Testis (tissue), 3 donors: ENCODE results near the gene DENND6B. TPM values are rescaled to one million over a fixed set of nuclear protein-coding genes. Genes with fewer than 3 reads are reported as not detected.

Experiments
- DNase-seq: peaks from one replicate; pipeline ENCODE4 v3.0.0-alpha.2; 2019
- H3K27ac ChIP-seq, 2 donors: fragments of 200-600 bp; sonication (generic); one replicate each; pipeline ENCODE4 v1.5.1; 2019
- H3K27me3 ChIP-seq: fragments of 200-600 bp; sonication (generic); one replicate; pipeline ENCODE4 v1.5.1; 2019
- H3K36me3 ChIP-seq: fragments of 200-600 bp; sonication (generic); one replicate; pipeline ENCODE4 v1.5.1; 2017; ENCODE audit warnings: low read depth; ENCODE audit errors: missing control alignments
- H3K4me1 ChIP-seq: fragments of 200-600 bp; sonication (generic); one replicate; pipeline ENCODE4 v1.5.1; 2019
- H3K4me3 ChIP-seq, 2 donors: fragments of 200-600 bp; sonication (generic); one replicate each; pipeline ENCODE4 v1.5.1; 2017 to 2019
- H3K9me3 ChIP-seq: fragments of 200-600 bp; sonication (generic); one replicate; pipeline ENCODE4 v1.5.1; 2017
- CTCF ChIP-seq, 3 experiments: fragments of 450-650 bp in 2 of 3; fragments of 200-600 bp in 1 of 3; sonication (generic) in 1 of 3; IDR thresholded peaks; one replicate each; pipeline ENCODE4 v1.5.1; 2016 to 2019; ENCODE audit warnings: antibody characterized with exemption in 3 of 3, mild to moderate bottlenecking in 2 of 3, moderate library complexity in 1 of 3
- POLR2A ChIP-seq: fragments of 450-650 bp; IDR thresholded peaks from one replicate; pipeline ENCODE4 v1.6.1; 2017; ENCODE audit warnings: antibody characterized with exemption, mild to moderate bottlenecking, moderate library complexity
- WGBS, 2 donors: methylation state at CpG; one replicate each; pipeline ENCODE4 v1.1.5; 2018; 5-methylcytosine and 5-hydroxymethylcytosine counted together
- intact Hi-C: fragments of 100-400 bp; cut with DNase I; formaldehyde crosslinking; loops from one replicate; pipeline ENCODE4 v1.15.1; 2023; ENCODE audit warnings: low total_unique reads
- polyA plus RNA-seq: library from polyadenylated mRNA; stranded (reverse); fragments of 350-450 nt; fragmentation: Illumina TruSeq; extraction: RNeasy Lipid Tissue Mini Kit (QIAGEN cat#74804); gene quantifications from one replicate; pipeline ENCODE4 v1.2.3, GENCODE V29; 2014; ENCODE audit warnings: low read depth, low replicate concordance; ENCODE audit not compliant: insufficient read depth
- total RNA-seq, 2 donors: library from RNA; depleted of rRNA; stranded (reverse); fragments of >200 nt; gene quantifications; one replicate each; pipeline ENCODE4 v1.2.3, GENCODE V29; 2016

The DENND6B gene
- total and polyA plus RNA-seq, 3 donors from 2014 or later, result 17.1 to 22.0 (median 18.0) TPM

GRCh38 chr22:50318698-50319411 is 8.0 kb downstream of the DENND6B start:
- no peak overlapping the region for H3K27ac ChIP-seq
- no peaks in the 10 kb centered on the region for H3K27me3 ChIP-seq
- intact Hi-C loops, result no loop called here
- no peak overlapping the region for H3K4me3 ChIP-seq
- no peaks in the 10 kb centered on the region for H3K36me3 ChIP-seq
- H3K9me3 ChIP-seq, result no peaks in the 10 kb centered on the region
- DNase-seq, result no peak
- 79 to 89% methylated on average over 15 to 21 of the region's 21 CpGs for WGBS, 2 donors
- TF ChIP-seq POLR2A, result no peak
- no peak for TF ChIP-seq CTCF (IDR thresholded peaks at IDR 0.05)
- no peaks in the 10 kb centered on the region for H3K4me1 ChIP-seq

DNA sequence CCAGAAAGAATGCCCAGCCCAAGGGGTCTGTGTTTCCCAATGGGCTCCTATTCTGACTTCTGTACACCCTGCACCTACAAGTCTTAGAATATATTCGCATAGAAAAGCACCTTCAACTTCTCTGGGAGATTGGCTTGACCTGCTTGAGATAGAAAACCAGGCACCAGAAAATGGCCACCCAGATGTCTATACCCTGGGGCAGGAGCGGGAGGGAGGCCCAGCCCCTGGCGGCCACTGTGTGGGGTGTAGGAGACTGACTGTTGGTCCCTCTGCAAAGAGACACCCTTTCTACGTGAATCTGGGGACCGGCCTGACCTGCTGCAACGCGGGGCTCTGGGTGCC is 8.5 kb downstream of the DENND6B start:
- Histone ChIP-seq H3K4me3 (no peak overlapping the region), H3K4me1 (no peaks in the 10 kb centered on the region), H3K9me3 (no peaks in the 10 kb centered on the region), H3K27ac (no peak overlapping the region), H3K36me3 (no peaks in the 10 kb centered on the region), H3K27me3 (no peaks in the 10 kb centered on the region)
- intact Hi-C loops, result no loop called here
- TF ChIP-seq CTCF (IDR thresholded peaks at IDR 0.05) (no peak), POLR2A (no peak)
- DNase-seq, result no peak
- WGBS, 2 donors, result 81 to 90% methylated on average over 7 of the region's 7 CpGs

DNA sequence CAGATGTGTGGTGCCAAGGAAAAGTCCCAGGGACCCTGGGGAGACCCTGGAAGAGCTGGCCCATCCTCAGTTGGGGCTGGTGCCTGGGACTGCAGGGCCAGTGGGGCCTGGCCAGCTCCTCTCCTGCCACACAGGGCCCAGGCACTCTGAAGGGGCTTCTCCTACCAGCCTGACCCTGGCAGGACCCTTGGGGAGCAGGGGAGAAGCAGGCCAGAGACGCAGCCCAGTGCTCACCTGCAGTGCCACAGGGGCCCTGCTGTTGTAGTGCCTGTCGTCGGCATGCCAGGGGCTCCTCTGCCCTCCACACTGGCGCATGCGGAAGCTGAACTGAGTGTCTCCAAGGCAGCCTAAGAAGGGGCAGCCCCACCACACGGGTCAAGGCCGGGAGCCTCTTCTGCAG is 9.1 kb downstream of the DENND6B start:
- WGBS, 2 donors, result 83 to 87% methylated on average over 3 to 7 of the region's 7 CpGs
- intact Hi-C loops, result no loop called here

DNA sequence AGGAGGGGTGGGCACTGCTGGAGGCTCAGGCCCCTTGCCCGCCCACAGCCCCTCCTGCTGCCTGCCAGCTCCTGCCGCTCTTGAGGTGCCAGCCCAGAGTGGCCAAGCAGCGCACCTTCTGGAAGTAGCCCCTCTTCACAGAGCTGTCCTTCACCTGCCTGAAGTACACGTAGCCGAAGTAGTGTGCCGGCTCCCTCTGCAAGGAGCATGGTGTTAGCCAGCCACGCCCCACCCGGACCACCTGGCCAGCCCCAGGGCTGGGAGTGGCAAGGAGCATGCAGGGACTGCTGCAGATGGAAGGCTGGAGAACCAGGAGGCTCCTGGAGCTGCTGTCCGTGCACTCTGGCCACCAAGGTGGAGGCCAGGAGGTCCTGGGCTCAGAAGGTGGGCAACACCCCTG is 9.6 kb downstream of the DENND6B start:
- intact Hi-C loops, result no loop called here
- no peaks in the 10 kb centered on the region for H3K27me3 ChIP-seq
- no peak overlapping the region for H3K4me3 ChIP-seq
- H3K9me3 ChIP-seq, result no peaks in the 10 kb centered on the region
- H3K4me1 ChIP-seq, result no peaks in the 10 kb centered on the region
- TF ChIP-seq POLR2A (no peak), CTCF (IDR thresholded peaks at IDR 0.05) (no peak)
- 87 to 93% methylated on average over 9 of the region's 9 CpGs for WGBS, 2 donors
- H3K36me3 ChIP-seq, result no peaks in the 10 kb centered on the region
- no peak overlapping the region for H3K27ac ChIP-seq
- DNase-seq, result no peak

More for the DNA sequence above, 9.1 kb downstream of the DENND6B start:
- Histone ChIP-seq H3K36me3 (no peaks in the 10 kb centered on the region), H3K27ac (no peak overlapping the region), H3K27me3 (no peaks in the 10 kb centered on the region), H3K4me3 (no peak overlapping the region), H3K9me3 (no peaks in the 10 kb centered on the region), H3K4me1 (no peaks in the 10 kb centered on the region)
- no peak for DNase-seq
- no peak for TF ChIP-seq CTCF (IDR thresholded peaks at IDR 0.05)
- no peak for TF ChIP-seq POLR2A
